ENCODE measurements around the gene GPR101.

GPR101 gene

GRCh38 chrX:137033774-137034507, at the start of gene GPR101:
GPR101 (minus strand) TSS chrX:137033995; CDS start chrX:137031674, 2,321 bp downstream.
- no peak for DNase-seq

- no peak for DNase-seq
Measured at GRCh38 chrX:137081239-137081638, 47.4 kb upstream of the GPR101 start.

- DNase-seq: no peak
Measured at GRCh38 chrX:137072396-137072795, 38.6 kb upstream of the GPR101 start.

- DNase-seq: no peak
Measured at GRCh38 chrX:137071596-137071995, 37.8 kb upstream of the GPR101 start.

GRCh38 chrX:137067147-137067546, 33.4 kb upstream of the GPR101 start:
- DNase-seq: no peak

- DNase-seq: peak; percentile 48
Measured at GRCh38 chrX:137062915-137063617, 29.3 kb upstream of the GPR101 start.

GRCh38 chrX:137058339-137059127, 24.7 kb upstream of the GPR101 start:
- no peak for DNase-seq

GRCh38 chrX:137052643-137053235, 18.9 kb upstream of the GPR101 start:
- DNase-seq: no peak

GRCh38 chrX:137051978-137052642, 18.3 kb upstream of the GPR101 start:
- no peak for DNase-seq

GRCh38 chrX:137044893-137045292, 11.1 kb upstream of the GPR101 start:
- DNase-seq: no peak

- no peak for DNase-seq
Measured at GRCh38 chrX:137043736-137044135, 9.9 kb upstream of the GPR101 start.

- DNase-seq: no peak
Measured at GRCh38 chrX:137041329-137041728, 7.5 kb upstream of the GPR101 start.

- DNase-seq: no peak
Measured at GRCh38 chrX:137040113-137040794, 6.5 kb upstream of the GPR101 start.

- no peak for DNase-seq
Measured at GRCh38 chrX:137034508-137034872, 695 bp upstream of the GPR101 start.

GRCh38 chrX:137032841-137033773, 688 bp downstream of the GPR101 start:
- no peak for DNase-seq

- no peak for DNase-seq
Measured at GRCh38 chrX:137032341-137032694, 1.5 kb downstream of the GPR101 start.

GRCh38 chrX:137031517-137032340, 2.1 kb downstream of the GPR101 start:
- no peak for DNase-seq

- DNase-seq: no peak
Measured at GRCh38 chrX:137031039-137031438, 2.8 kb downstream of the GPR101 start.

- DNase-seq: no peak
Measured at GRCh38 chrX:137028699-137029098, 5.1 kb downstream of the GPR101 start.

GRCh38 chrX:137025930-137026329, 7.9 kb downstream of the GPR101 start:
- no peak for DNase-seq
